DND-41 (cell line): Measurements from ENCODE around the gene OR5B3.

ENCODE experiments used
- ATAC-seq: fragments of 200-7000 bp; cut with Tn5 transposase; 3 replicates; pipeline ENCODE4 v1.9.1; 2021; ENCODE audit warnings: low read depth; ENCODE audit not compliant: insufficient read depth
- DNase-seq: peaks from one replicate; pipeline ENCODE4 v3.0.0-alpha.2; 2020
- H2AFZ ChIP-seq: 2 replicates; pipeline ENCODE4 v1.6.0; 2012; ENCODE audit warnings: low read depth, low read length
- H3K27ac ChIP-seq: 2 replicates; pipeline ENCODE4 v1.5.1; 2012; ENCODE audit warnings: low read length, inconsistent platforms
- H3K27me3 ChIP-seq: fragments of 200-600 bp; sonication (generic); 2 replicates; pipeline ENCODE4 v1.6.0; 2012; ENCODE audit warnings: low read length, mild to moderate bottlenecking, inconsistent platforms; ENCODE audit not compliant: insufficient read depth, poor library complexity
- H3K36me3 ChIP-seq: 2 replicates; pipeline ENCODE4 v1.5.1; 2012; ENCODE audit warnings: low read length, inconsistent platforms; ENCODE audit not compliant: insufficient read depth
- H3K4me1 ChIP-seq: 2 replicates; pipeline ENCODE4 v1.5.1; 2012; ENCODE audit warnings: mild to moderate bottlenecking, low read length; ENCODE audit not compliant: insufficient read depth
- H3K4me2 ChIP-seq: 2 replicates; pipeline ENCODE4 v1.6.0; 2012; ENCODE audit warnings: mild to moderate bottlenecking, moderate library complexity, low read length, inconsistent platforms; ENCODE audit not compliant: insufficient read depth
- H3K4me3 ChIP-seq, 2 experiments: fragments of 200-600 bp in 1 of 2; shearing (Covaris generic) in 1 of 2; 2 replicates each; pipeline ENCODE4 v1.5.1; 2012 to 2016; ENCODE audit warnings: inconsistent platforms in 2 of 2, low read length in 2 of 2, mild to moderate bottlenecking in 2 of 2, low read depth in 1 of 2, moderate library complexity in 1 of 2
- H3K79me2 ChIP-seq: 2 replicates; pipeline ENCODE4 v1.6.0; 2012; ENCODE audit warnings: low read length, inconsistent platforms; ENCODE audit not compliant: insufficient read depth
- H3K9ac ChIP-seq: 2 replicates; pipeline ENCODE4 v1.6.0; 2012; ENCODE audit warnings: low read depth, mild to moderate bottlenecking, inconsistent platforms, low read length, moderate library complexity
- H3K9me3 ChIP-seq: 2 replicates; pipeline ENCODE4 v1.5.1; 2012; ENCODE audit warnings: low read length, moderate library complexity, mild to moderate bottlenecking, inconsistent platforms; ENCODE audit not compliant: insufficient read depth, severe bottlenecking
- H4K20me1 ChIP-seq: 2 replicates; pipeline ENCODE4 v1.6.0; 2012; ENCODE audit warnings: low read length; ENCODE audit not compliant: insufficient read depth
- CTCF ChIP-seq: IDR thresholded peaks from 2 replicates; pipeline ENCODE4 v1.5.1; 2012; ENCODE audit warnings: borderline replicate concordance, low read length, moderate library complexity, mild to moderate bottlenecking; ENCODE audit not compliant: poor library complexity, severe bottlenecking; ENCODE audit errors: extremely low read depth
- EZH2 ChIP-seq: IDR thresholded peaks from 3 replicates; pipeline ENCODE4 v1.6.1; 2012; ENCODE audit warnings: borderline replicate concordance, low read depth, mild to moderate bottlenecking, moderate library complexity, low read length, inconsistent platforms; ENCODE audit not compliant: severe bottlenecking

OR5B3 gene

GRCh38 chr11:58442136-58442535 is 35.5 kb upstream of the OR5B3 start, which contains the start of gene OR5B12:
Gene OR5B12, minus strand, starts transcription at chr11:58442236. Its CDS starts 2,085 bp downstream, at chr11:58440151.
- H3K27ac ChIP-seq: no peak within 1 kb of the TSS
- H3K9ac ChIP-seq: no peak within 1 kb of the TSS
- H3K27me3 ChIP-seq: no peaks in the 10 kb centered on the region
- no peak for TF ChIP-seq CTCF
- TF ChIP-seq EZH2: no peak
- no peaks in the 10 kb centered on the region for H3K9me3 ChIP-seq
- DNase-seq (no peak), ATAC-seq (no peak)
- H3K4me1 ChIP-seq: no peaks in the 10 kb centered on the region
- no peak within 1 kb of the TSS for H3K4me2 ChIP-seq
- no peaks in the 10 kb centered on the region for H3K79me2 ChIP-seq
- H3K36me3 ChIP-seq: no peaks in the 10 kb centered on the region
- no peak within 1 kb of the TSS for H3K4me3 ChIP-seq
- no peaks in the 10 kb centered on the region for H4K20me1 ChIP-seq
- H2AFZ ChIP-seq: no peak within 1 kb of the TSS

GRCh38 chr11:58438486-58438885 is 31.8 kb upstream of the OR5B3 start:
- no peak overlapping the region for H3K4me3 ChIP-seq
- DNase-seq (no peak), ATAC-seq (no peak)
- no peaks in the 10 kb centered on the region for H3K9me3 ChIP-seq
- no peak overlapping the region for H3K9ac ChIP-seq
- H2AFZ ChIP-seq: no peak overlapping the region
- H3K27me3 ChIP-seq: no peaks in the 10 kb centered on the region
- H3K27ac ChIP-seq: no peak overlapping the region
- H4K20me1 ChIP-seq: no peaks in the 10 kb centered on the region
- no peaks in the 10 kb centered on the region for H3K4me1 ChIP-seq
- H3K36me3 ChIP-seq: no peaks in the 10 kb centered on the region
- no peak overlapping the region for H3K4me2 ChIP-seq
- no peaks in the 10 kb centered on the region for H3K79me2 ChIP-seq
- TF ChIP-seq EZH2 (no peak), CTCF (no peak)

GRCh38 chr11:58434217-58434616 is 27.5 kb upstream of the OR5B3 start:
- H3K4me3 ChIP-seq: no peak overlapping the region
- no peak overlapping the region for H3K4me2 ChIP-seq
- H3K27me3 ChIP-seq: no peaks in the 10 kb centered on the region
- no peak for TF ChIP-seq CTCF
- no peak for TF ChIP-seq EZH2
- no peaks in the 10 kb centered on the region for H3K36me3 ChIP-seq
- H4K20me1 ChIP-seq: no peaks in the 10 kb centered on the region
- H3K27ac ChIP-seq: no peak overlapping the region
- no peak for ATAC-seq
- no peaks in the 10 kb centered on the region for H3K4me1 ChIP-seq
- no peaks in the 10 kb centered on the region for H3K9me3 ChIP-seq
- H3K79me2 ChIP-seq: no peaks in the 10 kb centered on the region
- H2AFZ ChIP-seq: no peak overlapping the region
- H3K9ac ChIP-seq: no peak overlapping the region
- no peak for DNase-seq
